ENCODE results near the gene UROC1. TPM values are rescaled to one million over a fixed set of nuclear protein-coding genes. Genes with fewer than 3 reads are reported as not detected.
A peak's percentile ranks its signal among the peaks of the same experiment; 100 is the strongest.

The UROC1 gene
- total RNA-seq, 1 donor from 2014 or later = not detected

DNA sequence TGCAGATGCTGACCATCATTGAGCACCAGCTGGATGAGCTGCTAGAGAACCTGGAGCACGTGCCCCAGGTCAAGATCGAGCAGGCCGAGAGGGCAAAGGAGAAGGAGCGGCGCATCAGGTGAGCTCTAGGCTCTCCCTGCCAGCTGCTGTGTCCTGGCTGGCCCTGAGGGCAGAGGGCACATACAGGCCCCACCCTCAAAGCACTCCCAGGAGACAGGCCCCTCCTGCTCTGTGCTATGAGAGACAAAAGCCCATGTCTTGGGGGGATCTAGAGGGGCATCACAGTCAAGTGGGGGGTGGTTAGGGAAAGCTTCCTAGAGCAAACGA, 83.3 kb downstream of the UROC1 start:
- no peaks in the 10 kb centered on the region for H3K27me3 Mint-ChIP-seq (ENCODE audit: low read depth)
- H3K9me3 Mint-ChIP-seq = no peaks in the 10 kb centered on the region
- TF ChIP-seq, protein P1, sequence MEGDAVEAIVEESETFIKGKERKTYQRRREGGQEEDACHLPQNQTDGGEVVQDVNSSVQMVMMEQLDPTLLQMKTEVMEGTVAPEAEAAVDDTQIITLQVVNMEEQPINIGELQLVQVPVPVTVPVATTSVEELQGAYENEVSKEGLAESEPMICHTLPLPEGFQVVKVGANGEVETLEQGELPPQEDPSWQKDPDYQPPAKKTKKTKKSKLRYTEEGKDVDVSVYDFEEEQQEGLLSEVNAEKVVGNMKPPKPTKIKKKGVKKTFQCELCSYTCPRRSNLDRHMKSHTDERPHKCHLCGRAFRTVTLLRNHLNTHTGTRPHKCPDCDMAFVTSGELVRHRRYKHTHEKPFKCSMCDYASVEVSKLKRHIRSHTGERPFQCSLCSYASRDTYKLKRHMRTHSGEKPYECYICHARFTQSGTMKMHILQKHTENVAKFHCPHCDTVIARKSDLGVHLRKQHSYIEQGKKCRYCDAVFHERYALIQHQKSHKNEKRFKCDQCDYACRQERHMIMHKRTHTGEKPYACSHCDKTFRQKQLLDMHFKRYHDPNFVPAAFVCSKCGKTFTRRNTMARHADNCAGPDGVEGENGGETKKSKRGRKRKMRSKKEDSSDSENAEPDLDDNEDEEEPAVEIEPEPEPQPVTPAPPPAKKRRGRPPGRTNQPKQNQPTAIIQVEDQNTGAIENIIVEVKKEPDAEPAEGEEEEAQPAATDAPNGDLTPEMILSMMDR (IDR thresholded peaks at IDR 0.05; ENCODE audit: unreplicated experiment) = no peak
- DNase-seq (ENCODE audit: low spot score in 2 of 2, unreplicated experiment in 2 of 2) = no peak
- no peak overlapping the region for H3K27ac Mint-ChIP-seq
- peaks cover 6% of the 10 kb centered on the region for H3K36me3 Mint-ChIP-seq
- no peaks in the 10 kb centered on the region for H3K4me1 Mint-ChIP-seq
- H3K4me3 Mint-ChIP-seq = no peak overlapping the region

- Mint-ChIP-seq H3K36me3 (peaks cover 5% of the 10 kb centered on the region), H3K27ac (no peak overlapping the region), H3K9me3 (no peaks in the 10 kb centered on the region), H3K4me3 (no peak overlapping the region), H3K4me1 (no peaks in the 10 kb centered on the region), H3K27me3 (ENCODE audit: low read depth) (no peaks in the 10 kb centered on the region)
- TF ChIP-seq, protein P1 (IDR thresholded peaks at IDR 0.05; ENCODE audit: unreplicated experiment) = no peak
- DNase-seq (ENCODE audit: low spot score in 2 of 2, unreplicated experiment in 2 of 2) = no peak
Observed at GRCh38 chr3:126433496-126434263, 83.9 kb downstream of the UROC1 start.

DNA sequence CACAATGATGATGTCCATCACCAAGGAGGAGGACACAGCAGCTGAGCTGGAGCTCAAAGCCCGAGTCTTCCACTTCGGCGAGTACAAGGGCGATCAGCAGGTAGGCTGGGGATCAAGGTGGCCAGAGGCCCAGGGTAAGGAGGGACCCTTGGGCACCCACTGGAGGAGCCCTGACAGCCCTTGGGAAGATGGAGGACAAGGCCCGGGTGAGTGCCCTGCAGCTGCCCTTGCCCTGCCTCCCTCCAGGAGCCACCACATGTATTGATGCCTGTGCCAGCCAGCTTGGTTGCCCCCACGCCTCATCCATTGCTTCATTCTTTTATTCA, 84.5 kb downstream of the UROC1 start:
- DNase-seq (ENCODE audit: low spot score in 2 of 2, unreplicated experiment in 2 of 2) = peak in 1 of 2 experiments; percentile 24
- Mint-ChIP-seq H3K4me3 (no peak overlapping the region), H3K36me3 (peaks cover 5% of the 10 kb centered on the region), H3K4me1 (no peaks in the 10 kb centered on the region), H3K27ac (no peak overlapping the region), H3K27me3 (ENCODE audit: low read depth) (no peaks in the 10 kb centered on the region), H3K9me3 (no peaks in the 10 kb centered on the region)
- TF ChIP-seq, protein P1 (IDR thresholded peaks at IDR 0.05; ENCODE audit: unreplicated experiment) = no peak

GRCh38 chr3:126432361-126433104, 85.0 kb downstream of the UROC1 start:
- no peak overlapping the region for H3K27ac Mint-ChIP-seq
- no peaks in the 10 kb centered on the region for H3K4me1 Mint-ChIP-seq
- H3K36me3 Mint-ChIP-seq = peaks cover 5% of the 10 kb centered on the region
- no peaks in the 10 kb centered on the region for H3K27me3 Mint-ChIP-seq (ENCODE audit: low read depth)
- TF ChIP-seq, protein P1 (IDR thresholded peaks at IDR 0.05; ENCODE audit: unreplicated experiment) = no peak
- no peak overlapping the region for H3K4me3 Mint-ChIP-seq
- DNase-seq (ENCODE audit: low spot score in 2 of 2, unreplicated experiment in 2 of 2) = no peak
- no peaks in the 10 kb centered on the region for H3K9me3 Mint-ChIP-seq

Other genes starting within 250 kb of the UROC1 start
- 1.1 to 1.9 TPM (median 1.4 TPM) in 3 replicates for gene KLF15, start 160.4 kb downstream of the UROC1 start, total RNA-seq
- gene CFAP100, start 122.9 kb downstream of the UROC1 start, total RNA-seq = not detected in 3 replicates
- gene ZXDC, start 41.9 kb downstream of the UROC1 start, total RNA-seq = 33.3 to 34.2 TPM (median 33.7 TPM) in 3 replicates
- gene CHST13, start 6.4 kb upstream of the UROC1 start, total RNA-seq = not detected in 3 replicates
- 0.22 to 0.38 TPM in 2 of 3 replicates, not detected in the other for gene C3orf22, start 41.2 kb upstream of the UROC1 start, total RNA-seq
- 18.3 to 21.6 TPM (median 18.4 TPM) in 3 replicates for gene TXNRD3, start 137.4 kb upstream of the UROC1 start, total RNA-seq
- 29.7 to 31.2 TPM (median 31.0 TPM) in 3 replicates for gene CHCHD6, start 186.5 kb upstream of the UROC1 start, total RNA-seq